Middle frontal gyrus (tissue), 1 donor: ENCODE results near the gene TSR3.

Experiments
- DNase-seq: peaks from one replicate; pipeline ENCODE4 v3.0.0-alpha.2; 2015; ENCODE audit warnings: low spot score; ENCODE audit errors: extremely low spot score

Gene TSR3

GRCh38 chr16:1378087-1378803 lies 26.6 kb upstream of the TSR3 start:
- no peak for DNase-seq

- no peak for DNase-seq
Measured at GRCh38 chr16:1377406-1378010, 25.8 kb upstream of the TSR3 start.

GRCh38 chr16:1375741-1376410 lies 24.2 kb upstream of the TSR3 start:
- no peak for DNase-seq

GRCh38 chr16:1375298-1375640 lies 23.6 kb upstream of the TSR3 start:
- no peak for DNase-seq

- no peak for DNase-seq
Measured at GRCh38 chr16:1374418-1375297, 23.0 kb upstream of the TSR3 start.

GRCh38 chr16:1372292-1372950 lies 20.7 kb upstream of the TSR3 start:
- no peak for DNase-seq

- no peak for DNase-seq
Measured at GRCh38 chr16:1371054-1371978, 19.6 kb upstream of the TSR3 start.

- DNase-seq = no peak
Measured at GRCh38 chr16:1367486-1368174, 16.0 kb upstream of the TSR3 start.

- no peak for DNase-seq
Measured at GRCh38 chr16:1366712-1367299, 15.1 kb upstream of the TSR3 start.

- no peak for DNase-seq
Measured at GRCh38 chr16:1366060-1366711, 14.5 kb upstream of the TSR3 start.

- DNase-seq = no peak
Measured at GRCh38 chr16:1364510-1364909, 12.8 kb upstream of the TSR3 start.

- DNase-seq = no peak
Measured at GRCh38 chr16:1363501-1364041, 11.9 kb upstream of the TSR3 start.

GRCh38 chr16:1362807-1363206 lies 11.1 kb upstream of the TSR3 start:
- DNase-seq = no peak

- no peak for DNase-seq
Measured at GRCh38 chr16:1361685-1362360, 10.1 kb upstream of the TSR3 start.

GRCh38 chr16:1357906-1358566 lies 6.4 kb upstream of the TSR3 start:
- DNase-seq = no peak

GRCh38 chr16:1356061-1356900 lies 4.6 kb upstream of the TSR3 start:
- no peak for DNase-seq
